Gastrocnemius medialis (tissue), 4 donors: Measurements from ENCODE around the gene SREBF1. TPM values are rescaled to one million over a fixed set of nuclear protein-coding genes. Genes with fewer than 3 reads are reported as not detected.

Source experiments
- ATAC-seq, 2 donors: fragments of 150-250 bp; one replicate each; pipeline ENCODE4 v1.9.1; 2016
- DNase-seq, 2 donors: peaks; one replicate each; pipeline ENCODE4 v3.0.0-alpha.2; 2019
- H3K27ac ChIP-seq, 4 donors: fragments of 200-600 bp; sonication (generic); 1 replicate in 1 of 4; 2 replicates in 3 of 4; pipeline ENCODE4 v1.5.1; 2016 to 2018; ENCODE audit warnings: mild to moderate bottlenecking in 2 of 4, moderate library complexity in 1 of 4
- H3K27me3 ChIP-seq, 3 donors: fragments of 200-600 bp; sonication (generic) in 2 of 3; 1 replicate in 1 of 3; 2 replicates in 2 of 3; pipeline versions ENCODE4 v1.5.1 to v1.6.0; 2016 to 2019; ENCODE audit warnings: mild to moderate bottlenecking in 1 of 3, moderate library complexity in 1 of 3
- H3K36me3 ChIP-seq, 2 donors: fragments of 200-600 bp; sonication (generic) in 1 of 2; one replicate each; pipeline ENCODE4 v1.5.1; 2017 to 2018
- H3K4me1 ChIP-seq, 2 donors: fragments of 200-600 bp; sonication (generic) in 1 of 2; one replicate each; pipeline ENCODE4 v1.5.1; 2016 to 2017; ENCODE audit warnings: mild to moderate bottlenecking in 2 of 2
- H3K4me3 ChIP-seq, 4 donors: fragments of 200-600 bp; sonication (generic) in 3 of 4; 1 replicate in 1 of 4; 2 replicates in 3 of 4; pipeline ENCODE4 v1.5.1; 2016 to 2019; ENCODE audit warnings: mild to moderate bottlenecking in 2 of 4
- H3K9me3 ChIP-seq, 3 donors: fragments of 200-600 bp; sonication (generic) in 2 of 3; 1 replicate in 1 of 3; 2 replicates in 2 of 3; pipeline ENCODE4 v1.5.1; 2016 to 2019
- POLR2A ChIP-seq, 2 donors: fragments of 450-650 bp; IDR thresholded peaks; one replicate each; pipeline ENCODE4 v1.6.1; 2017; ENCODE audit warnings: antibody characterized with exemption in 2 of 2, mild to moderate bottlenecking in 2 of 2, moderate library complexity in 2 of 2
- in situ Hi-C, 4 donors: fragments of 200-750 bp; cut with MboI; loops; one replicate each; pipeline versions ENCODE4 v1.15.0 to v1.8.0; 2017; ENCODE audit warnings: low sequenced_read_pairs in 4 of 4
- intact Hi-C: fragments of 100-400 bp; cut with DNase I; formaldehyde crosslinking; loops from one replicate; pipeline ENCODE4 v1.15.1; 2023; ENCODE audit warnings: low total_unique reads
- total RNA-seq, 4 donors: library from RNA; depleted of rRNA; stranded (reverse); fragments of >200 nt; gene quantifications; one replicate each; pipeline versions ENCODE4 v1.1.0 to v1.2.3, GENCODE V29; 2016
- TF ChIP-seq, protein P1 (sequence below), 5 experiments: fragments of 450-650 bp in 3 of 5; fragments of 200-600 bp in 2 of 5; sonication (generic) in 2 of 5; IDR thresholded peaks in 4 of 5; conservative IDR thresholded peaks in 1 of 5; 1 replicate in 4 of 5; 2 replicates in 1 of 5; pipeline ENCODE4 v1.5.1; 2016 to 2019; ENCODE audit warnings: antibody characterized with exemption in 5 of 5, mild to moderate bottlenecking in 3 of 5, moderate library complexity in 3 of 5

SREBF1 gene
- total RNA-seq, 4 donors from 2014 or later, result 11.1 to 64.5 (median 32.3) TPM

GRCh38 chr17:17819561-17819995 lies 17.2 kb downstream of the SREBF1 start:
- DNase-seq (peak; percentile 73 to 88), ATAC-seq (peak in 1 of 2 donors; percentile 16)
- intact Hi-C loops, result no loop called here
- in situ Hi-C loops, result no loop called here
- H3K9me3 ChIP-seq, result no peaks in the 10 kb centered on the region
- peaks cover 0 to 24% of the 10 kb centered on the region in 2 donors for H3K36me3 ChIP-seq
- no peak overlapping the region for H3K4me3 ChIP-seq
- H3K27me3 ChIP-seq, result no peaks in the 10 kb centered on the region
- peak overlapping the region; percentile 88 to 96 (median 94) for H3K27ac ChIP-seq
- H3K4me1 ChIP-seq, result peaks cover 74 to 83% of the 10 kb centered on the region in 2 donors
- TF ChIP-seq POLR2A (IDR thresholded peaks at IDR 0.05), result no peak
- TF ChIP-seq, protein P1, sequence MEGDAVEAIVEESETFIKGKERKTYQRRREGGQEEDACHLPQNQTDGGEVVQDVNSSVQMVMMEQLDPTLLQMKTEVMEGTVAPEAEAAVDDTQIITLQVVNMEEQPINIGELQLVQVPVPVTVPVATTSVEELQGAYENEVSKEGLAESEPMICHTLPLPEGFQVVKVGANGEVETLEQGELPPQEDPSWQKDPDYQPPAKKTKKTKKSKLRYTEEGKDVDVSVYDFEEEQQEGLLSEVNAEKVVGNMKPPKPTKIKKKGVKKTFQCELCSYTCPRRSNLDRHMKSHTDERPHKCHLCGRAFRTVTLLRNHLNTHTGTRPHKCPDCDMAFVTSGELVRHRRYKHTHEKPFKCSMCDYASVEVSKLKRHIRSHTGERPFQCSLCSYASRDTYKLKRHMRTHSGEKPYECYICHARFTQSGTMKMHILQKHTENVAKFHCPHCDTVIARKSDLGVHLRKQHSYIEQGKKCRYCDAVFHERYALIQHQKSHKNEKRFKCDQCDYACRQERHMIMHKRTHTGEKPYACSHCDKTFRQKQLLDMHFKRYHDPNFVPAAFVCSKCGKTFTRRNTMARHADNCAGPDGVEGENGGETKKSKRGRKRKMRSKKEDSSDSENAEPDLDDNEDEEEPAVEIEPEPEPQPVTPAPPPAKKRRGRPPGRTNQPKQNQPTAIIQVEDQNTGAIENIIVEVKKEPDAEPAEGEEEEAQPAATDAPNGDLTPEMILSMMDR (IDR thresholded peaks at IDR 0.05 in 4 of 5, conservative IDR thresholded peaks at IDR 0.05 in 1 of 5), result no peak

DNA sequence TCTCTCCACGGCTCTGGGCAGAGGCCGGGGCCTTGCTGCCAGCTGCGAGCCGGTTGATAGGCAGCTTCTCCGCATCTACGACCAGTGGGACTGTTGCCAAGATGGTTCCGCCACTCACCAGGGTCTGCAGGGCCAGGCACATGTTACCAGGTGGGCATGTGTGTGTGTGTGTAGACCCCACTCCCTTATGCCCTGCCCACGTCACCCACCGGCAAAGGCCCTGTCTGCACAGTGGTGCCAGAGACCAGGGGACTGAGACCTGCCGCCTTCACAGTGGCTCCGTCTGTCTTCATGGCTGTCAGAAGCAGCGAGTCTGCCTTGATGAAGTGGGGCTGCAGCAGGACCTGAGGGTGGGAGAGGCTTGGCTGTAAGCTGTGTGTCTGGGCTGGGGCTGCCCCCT lies 17.7 kb downstream of the SREBF1 start:
- Histone ChIP-seq H3K27me3 (no peaks in the 10 kb centered on the region), H3K36me3 (peaks cover 0 to 28% of the 10 kb centered on the region in 2 donors), H3K4me1 (peaks cover 74 to 83% of the 10 kb centered on the region in 2 donors), H3K4me3 (no peak overlapping the region), H3K27ac (peak overlapping the region; percentile 88 to 96 (median 94)), H3K9me3 (no peaks in the 10 kb centered on the region)
- DNase-seq (no peak), ATAC-seq (no peak)
- intact Hi-C loops, result no loop called here
- TF ChIP-seq POLR2A (IDR thresholded peaks at IDR 0.05), result no peak
- TF ChIP-seq, protein P1 (IDR thresholded peaks at IDR 0.05 in 4 of 5, conservative IDR thresholded peaks at IDR 0.05 in 1 of 5), result no peak
- in situ Hi-C loops, result no loop called here

DNA sequence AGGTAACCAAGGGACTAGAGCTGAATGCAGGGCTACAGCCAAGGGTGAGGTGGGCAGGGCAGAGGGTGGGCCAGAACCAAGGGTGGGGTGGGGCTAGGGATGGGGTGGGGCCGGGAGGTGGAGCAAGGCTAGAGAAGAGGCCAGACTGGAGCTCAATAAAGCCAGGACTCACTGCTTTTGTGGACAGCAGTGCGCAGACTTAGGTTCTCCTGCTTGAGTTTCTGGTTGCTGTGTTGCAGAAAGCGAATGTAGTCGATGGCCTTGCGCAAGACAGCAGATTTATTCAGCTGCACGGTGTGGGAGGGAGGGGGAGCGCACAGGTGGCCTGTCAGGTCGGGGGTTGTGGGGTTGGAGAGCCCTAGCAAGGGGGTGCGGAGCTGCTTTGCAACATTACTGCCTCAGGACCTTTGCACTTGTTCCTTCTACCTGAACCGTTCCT lies 18.7 kb downstream of the SREBF1 start:
- in situ Hi-C loops, result no loop called here
- no peak overlapping the region for H3K4me3 ChIP-seq
- H3K27me3 ChIP-seq, result no peaks in the 10 kb centered on the region
- intact Hi-C loops, result no loop called here
- H3K9me3 ChIP-seq, result no peaks in the 10 kb centered on the region
- peak in 1 of 2 donors; percentile 57 for DNase-seq
- TF ChIP-seq, protein P1 (IDR thresholded peaks at IDR 0.05 in 4 of 5, conservative IDR thresholded peaks at IDR 0.05 in 1 of 5), result no peak
- no peak for TF ChIP-seq POLR2A (IDR thresholded peaks at IDR 0.05)
- peaks cover 0 to 38% of the 10 kb centered on the region in 2 donors for H3K36me3 ChIP-seq
- peak in 1 of 2 donors; percentile 12 for ATAC-seq
- H3K4me1 ChIP-seq, result peaks cover 72 to 77% of the 10 kb centered on the region in 2 donors
- H3K27ac ChIP-seq, result peak overlapping the region; percentile 45 to 96 (median 90)

- intact Hi-C loops, result no loop called here
- no peak for ATAC-seq
- in situ Hi-C loops, result no loop called here
These were observed 19.2 kb downstream of the SREBF1 start for GRCh38 chr17:17817552-17817947.

More at GRCh38 chr17:17817552-17817947, 19.2 kb downstream of the SREBF1 start:
- H3K4me3 ChIP-seq, result no peak overlapping the region
- no peaks in the 10 kb centered on the region for H3K9me3 ChIP-seq
- DNase-seq, result no peak
- H3K36me3 ChIP-seq, result peaks cover 0 to 44% of the 10 kb centered on the region in 2 donors
- no peaks in the 10 kb centered on the region for H3K27me3 ChIP-seq
- peak overlapping the region; percentile 45 to 96 (median 90) for H3K27ac ChIP-seq
- no peak for TF ChIP-seq POLR2A (IDR thresholded peaks at IDR 0.05)
- TF ChIP-seq, protein P1 (IDR thresholded peaks at IDR 0.05 in 4 of 5, conservative IDR thresholded peaks at IDR 0.05 in 1 of 5), result no peak
- peaks cover 66 to 72% of the 10 kb centered on the region in 2 donors for H3K4me1 ChIP-seq
